ENCODE results near the gene TBC1D30. TPM values are rescaled to one million over a fixed set of nuclear protein-coding genes. Genes with fewer than 3 reads are reported as not detected.
"Not testable (repeated sequence)": the region's sequence is repeated elsewhere in the genome, so short reads cannot be mapped to it uniquely, and the experiment has no call there.

Gene TBC1D30
- total RNA-seq, 1 donor from 2014 or later = 14.7 TPM

- no peak for DNase-seq (ENCODE audit: low spot score)
Measured at GRCh38 chr12:64806593-64807460, 17.6 kb upstream of the TBC1D30 start.

GRCh38 chr12:64808110-64808509, 16.3 kb upstream of the TBC1D30 start:
- DNase-seq (ENCODE audit: low spot score) = no peak

GRCh38 chr12:64810831-64811230, 13.6 kb upstream of the TBC1D30 start:
- DNase-seq (ENCODE audit: low spot score) = no peak

GRCh38 chr12:64813723-64814122, 10.7 kb upstream of the TBC1D30 start:
- DNase-seq (ENCODE audit: low spot score) = no peak

- DNase-seq (ENCODE audit: low spot score) = no peak
Measured at GRCh38 chr12:64814432-64814831, 10.0 kb upstream of the TBC1D30 start.

GRCh38 chr12:64819816-64820402, 4.5 kb upstream of the TBC1D30 start:
- DNase-seq (ENCODE audit: low spot score) = no peak

GRCh38 chr12:64820593-64820992, 3.9 kb upstream of the TBC1D30 start:
- no peak for DNase-seq (ENCODE audit: low spot score)

- DNase-seq (ENCODE audit: low spot score) = no peak
Measured at GRCh38 chr12:64821116-64821630, 3.3 kb upstream of the TBC1D30 start.

GRCh38 chr12:64824130-64824499, 332 bp upstream of the TBC1D30 start:
- DNase-seq (ENCODE audit: low spot score) = no peak

- DNase-seq (ENCODE audit: low spot score) = no peak
Measured at GRCh38 chr12:64825143-64826021, 935 bp downstream of the TBC1D30 start.

GRCh38 chr12:64826234-64826633, 1.8 kb downstream of the TBC1D30 start:
- DNase-seq (ENCODE audit: low spot score) = peak; percentile 64

GRCh38 chr12:64828713-64829112, 4.3 kb downstream of the TBC1D30 start:
- DNase-seq (ENCODE audit: low spot score) = no peak

- no peak for DNase-seq (ENCODE audit: low spot score)
Measured at GRCh38 chr12:64833928-64834327, 9.5 kb downstream of the TBC1D30 start.

- DNase-seq (ENCODE audit: low spot score) = no peak
Measured at GRCh38 chr12:64835901-64836300, 11.5 kb downstream of the TBC1D30 start.

- DNase-seq (ENCODE audit: low spot score) = no peak
Measured at GRCh38 chr12:64836856-64837255, 12.4 kb downstream of the TBC1D30 start.

GRCh38 chr12:64837427-64837826, 13.0 kb downstream of the TBC1D30 start:
- DNase-seq (ENCODE audit: low spot score) = no peak

- no peak for DNase-seq (ENCODE audit: low spot score)
Measured at GRCh38 chr12:64840119-64840518, 15.7 kb downstream of the TBC1D30 start.

GRCh38 chr12:64840949-64841717, 16.7 kb downstream of the TBC1D30 start:
- DNase-seq (ENCODE audit: low spot score) = no peak

- DNase-seq (ENCODE audit: low spot score) = not testable (repeated sequence)
Measured at GRCh38 chr12:64848409-64848808, 24.0 kb downstream of the TBC1D30 start.

- DNase-seq (ENCODE audit: low spot score) = no peak
Measured at GRCh38 chr12:64858882-64859605, 34.6 kb downstream of the TBC1D30 start.

Measured in umbilical cord (tissue), 2 donors.